Activated CD8-positive, alpha-beta memory T cell treated with anti-CD3 and anti-CD28 coated beads for 24 hours (primary cell): Measurements from ENCODE around the gene NPEPL1.
A peak's percentile ranks its signal among the peaks of the same experiment; 100 is the strongest.

Experiments used
- DNase-seq: peaks from one replicate; pipeline ENCODE4 v3.0.0-alpha.2; 2020

The NPEPL1 gene

DNA sequence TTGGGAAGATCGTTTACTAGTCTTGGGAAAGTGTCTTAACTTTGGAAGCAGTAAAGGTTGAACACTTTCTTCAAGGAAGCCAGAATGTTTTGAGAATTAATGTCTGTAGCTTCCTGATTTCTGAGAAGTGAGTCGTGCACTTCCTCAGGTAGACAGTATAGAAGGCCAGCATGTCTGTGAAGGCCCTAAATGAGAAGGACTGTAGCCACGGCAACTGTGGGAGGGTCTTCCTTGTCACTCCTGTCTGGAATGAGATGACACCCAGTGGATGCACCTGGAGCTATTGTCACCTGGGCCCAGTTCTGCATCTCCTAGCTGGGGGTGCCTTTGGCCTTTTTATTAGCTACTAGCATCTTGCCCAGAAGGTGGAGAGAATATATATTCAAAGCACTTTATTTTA, 32.8 kb upstream of the NPEPL1 start:
- no peak for DNase-seq

DNA sequence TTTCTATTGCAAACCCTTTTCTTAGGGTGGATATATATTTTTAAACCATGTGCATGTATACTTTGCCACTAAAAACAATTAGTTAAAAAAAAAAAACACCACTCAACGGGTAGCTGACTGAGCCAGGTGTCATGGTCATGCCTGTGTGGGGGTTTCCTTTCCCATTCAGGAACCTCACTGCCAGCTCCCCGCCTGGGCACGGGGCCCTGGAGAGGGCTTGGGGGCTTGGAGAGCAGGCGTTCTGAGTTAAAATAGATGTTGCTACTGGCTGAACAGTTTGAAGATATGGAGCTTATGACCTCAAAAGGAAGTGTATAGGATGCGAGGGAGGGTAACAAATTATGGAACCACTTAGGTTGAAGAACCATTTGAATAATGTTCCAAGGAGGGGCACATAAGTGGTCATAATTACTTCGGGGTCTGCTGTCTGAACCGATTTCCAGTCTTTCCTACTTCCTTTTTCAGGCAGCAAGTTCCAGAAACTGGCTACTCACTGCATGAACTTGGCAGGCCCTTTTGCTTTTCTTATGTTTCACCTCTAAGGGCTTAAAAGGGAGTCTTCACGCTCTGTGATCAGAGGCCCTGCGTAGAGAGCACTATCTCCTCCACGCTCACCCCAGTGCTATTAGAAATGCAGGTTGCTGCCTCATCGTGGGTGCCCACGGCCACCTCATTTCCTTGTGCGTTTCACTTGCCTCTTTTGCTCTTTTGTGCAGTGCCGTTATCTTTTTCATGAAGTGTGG, 31.6 kb upstream of the NPEPL1 start:
- peak; percentile 65 for DNase-seq

DNA sequence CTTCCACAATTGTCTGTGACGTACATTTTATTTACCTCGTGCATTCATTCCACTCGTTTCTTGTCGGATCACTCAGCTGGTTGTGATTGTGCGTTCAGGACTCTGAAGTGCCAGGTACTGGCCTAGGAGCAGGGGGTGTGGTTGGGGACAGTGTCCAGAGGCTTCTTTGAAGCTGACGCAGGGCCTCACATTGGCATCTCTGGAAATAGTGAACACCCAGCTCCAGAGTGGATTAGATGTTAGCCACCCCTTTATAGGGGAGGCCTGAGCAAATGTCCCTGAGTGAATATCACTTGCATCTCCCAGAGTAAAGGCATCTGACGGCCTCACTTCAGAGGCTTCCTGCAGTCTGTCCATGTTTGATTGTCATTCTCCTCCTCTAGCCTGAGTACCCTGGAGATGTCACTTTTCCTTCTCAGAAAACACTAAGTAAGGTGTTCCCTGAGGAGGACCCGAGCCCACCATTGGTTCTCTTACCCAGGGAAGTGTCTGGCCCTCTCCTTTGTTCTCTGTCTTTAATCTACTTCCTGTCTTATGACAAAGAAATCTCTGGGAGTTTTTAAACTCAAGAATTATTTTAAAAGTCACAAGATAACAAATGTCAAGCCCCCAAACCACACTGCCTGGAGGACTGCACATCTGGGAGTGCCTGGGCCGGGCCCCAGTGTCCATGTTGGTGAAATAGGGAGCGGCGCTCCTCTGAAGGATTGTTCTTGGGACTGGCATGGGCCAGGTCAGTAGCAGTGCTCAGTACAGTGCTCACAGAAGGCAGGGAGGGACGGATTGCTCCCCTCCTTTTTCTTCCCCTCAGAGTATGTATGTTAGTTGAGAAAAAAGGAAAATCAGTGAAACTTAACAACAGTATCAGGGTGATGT, 30.8 kb upstream of the NPEPL1 start:
- no peak for DNase-seq

DNA sequence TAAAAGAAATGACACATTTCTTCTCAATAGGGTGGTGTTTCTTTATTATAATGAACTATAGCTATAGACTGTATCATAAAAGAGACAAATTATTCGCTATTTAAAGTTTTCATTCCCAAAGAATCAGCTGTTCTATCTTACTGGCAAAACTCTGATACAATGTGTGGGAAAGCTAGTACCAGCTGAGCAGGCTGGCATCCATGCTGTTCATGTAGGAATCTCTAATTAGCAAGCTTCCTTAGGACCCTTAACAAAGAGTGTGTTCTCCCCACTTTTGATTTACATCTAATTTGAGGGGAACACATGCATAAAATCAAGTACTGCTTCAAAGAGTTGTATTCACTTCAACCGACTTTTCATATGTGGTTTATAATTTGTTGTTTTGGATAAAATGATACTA, 28.3 kb upstream of the NPEPL1 start:
- DNase-seq: no peak

DNA sequence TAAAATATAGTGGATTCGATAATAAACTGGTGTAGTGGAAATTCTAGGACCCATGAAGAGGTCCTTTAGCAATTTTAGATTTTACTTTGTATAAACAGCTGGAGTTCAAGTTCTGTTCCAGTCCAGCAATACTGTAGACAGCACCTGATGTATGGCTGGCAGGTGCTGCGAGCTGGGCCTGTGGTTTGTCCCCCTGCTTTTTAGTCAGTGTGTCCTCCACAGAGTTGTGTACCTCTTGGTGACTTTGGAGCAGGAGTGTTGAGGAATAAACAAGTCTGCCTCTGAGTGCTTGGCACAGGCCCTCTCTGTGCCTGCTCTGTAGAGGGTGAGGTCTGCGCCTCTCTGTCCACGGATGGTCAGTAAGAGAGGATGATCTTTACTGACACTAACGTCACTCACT, 27.7 kb upstream of the NPEPL1 start:
- no peak for DNase-seq

DNA sequence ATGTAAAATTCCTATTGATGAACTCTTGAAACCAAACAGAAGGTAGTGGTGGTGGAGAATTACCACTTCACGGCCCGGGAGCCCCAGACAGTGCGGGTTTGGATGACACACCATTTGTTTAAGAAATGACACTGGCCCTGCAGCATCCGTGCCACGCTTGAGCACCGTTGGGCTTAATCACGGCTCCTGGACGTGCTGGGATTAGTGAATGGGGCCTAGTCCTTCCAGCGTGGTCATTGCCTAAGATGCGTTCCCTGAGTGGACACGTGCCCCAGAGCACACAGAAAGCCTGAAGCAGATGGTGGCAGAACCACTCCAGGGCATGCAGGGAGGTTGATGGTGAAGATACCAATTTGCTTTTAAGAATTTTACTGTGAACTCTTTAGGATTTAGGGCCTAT, 27.0 kb upstream of the NPEPL1 start:
- DNase-seq: no peak

DNA sequence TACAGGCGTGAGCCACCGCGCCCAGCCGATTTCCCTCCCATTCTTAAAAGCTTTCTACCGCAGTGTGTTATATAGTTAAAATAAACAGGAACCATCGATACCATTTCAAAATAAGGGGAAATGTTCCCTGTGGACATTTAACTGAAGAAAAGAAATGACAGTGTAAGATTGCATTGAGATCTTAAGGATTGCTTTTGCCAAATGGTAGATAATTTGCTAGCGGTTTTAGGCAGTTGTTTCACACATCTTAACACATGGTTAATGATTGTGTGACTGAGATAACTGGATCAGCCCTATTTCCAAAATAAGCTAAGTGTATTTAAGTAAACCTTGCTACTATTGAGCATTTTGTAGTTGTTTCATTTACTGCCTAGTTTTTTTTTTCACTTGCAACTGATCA, 25.9 kb upstream of the NPEPL1 start:
- no peak for DNase-seq

DNA sequence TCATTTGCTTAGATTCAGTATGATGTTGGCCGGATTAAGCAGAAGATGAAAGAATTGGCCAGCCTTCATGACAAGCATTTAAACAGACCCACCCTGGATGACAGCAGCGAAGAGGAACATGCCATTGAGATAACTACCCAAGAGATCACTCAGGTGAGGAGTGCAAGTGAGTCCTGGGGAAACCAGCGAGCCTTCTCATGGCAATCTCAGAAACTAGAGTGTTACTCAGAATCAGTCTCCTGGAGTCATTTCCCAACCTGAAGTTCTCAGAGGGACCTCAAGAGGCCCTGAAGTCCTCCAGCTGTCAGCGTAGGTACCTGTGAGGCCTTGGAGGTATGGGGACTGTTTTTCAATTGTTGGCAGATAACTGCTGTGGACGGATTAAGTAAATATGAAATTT, 24.6 kb upstream of the NPEPL1 start:
- DNase-seq: no peak

DNA sequence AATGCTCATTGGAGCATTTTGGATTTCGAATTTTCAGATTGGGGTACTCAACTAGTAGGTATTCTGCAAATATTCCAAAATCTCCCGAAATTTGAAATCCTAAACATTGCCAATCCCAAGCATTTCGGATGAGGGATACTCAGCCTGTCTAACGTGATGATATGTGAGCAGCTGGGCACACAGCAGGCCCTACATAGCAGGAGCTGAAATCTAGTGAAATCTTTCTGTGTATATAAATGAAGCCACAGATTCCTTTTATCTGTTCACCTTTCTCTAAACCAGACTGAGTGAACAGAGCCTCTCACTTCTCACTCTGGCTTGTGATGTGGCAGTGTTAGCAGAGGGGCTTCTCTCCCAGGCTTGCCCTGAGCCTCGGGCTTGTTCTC, 23.7 kb upstream of the NPEPL1 start:
- DNase-seq: no peak

DNA sequence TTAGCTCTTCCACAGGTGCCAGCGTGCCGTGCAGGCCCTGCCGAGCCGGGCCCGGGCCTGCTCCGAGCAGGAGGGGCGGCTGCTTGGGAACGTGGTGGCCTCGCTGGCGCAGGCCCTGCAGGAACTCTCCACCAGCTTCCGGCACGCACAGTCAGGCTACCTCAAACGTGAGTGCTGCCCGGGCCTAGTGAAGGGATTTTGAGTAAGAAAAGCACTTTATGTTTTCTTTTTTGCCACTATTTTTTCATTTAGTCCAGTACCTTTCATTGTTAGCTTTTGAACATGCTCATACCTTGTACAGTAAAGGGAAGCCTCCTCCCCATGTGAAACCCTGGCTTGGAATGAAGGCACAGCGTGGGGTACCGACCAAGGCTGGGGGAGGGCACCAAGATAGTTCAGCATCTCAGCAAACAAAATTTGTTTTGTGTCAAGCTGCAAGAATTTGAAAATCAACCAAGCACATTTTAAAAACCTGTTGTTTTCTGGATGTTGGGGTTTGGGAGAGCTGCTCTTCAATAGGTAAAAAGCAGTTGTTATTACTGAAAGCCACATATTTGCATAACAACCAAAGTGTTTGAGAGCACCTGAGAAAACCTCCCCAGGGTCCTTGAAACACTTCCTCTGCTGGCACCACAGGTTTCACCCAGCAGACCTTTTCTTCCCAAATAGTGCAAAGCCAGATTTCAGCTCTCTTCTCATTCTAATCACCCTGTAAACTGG, 23.2 kb upstream of the NPEPL1 start:
- DNase-seq: no peak

DNA sequence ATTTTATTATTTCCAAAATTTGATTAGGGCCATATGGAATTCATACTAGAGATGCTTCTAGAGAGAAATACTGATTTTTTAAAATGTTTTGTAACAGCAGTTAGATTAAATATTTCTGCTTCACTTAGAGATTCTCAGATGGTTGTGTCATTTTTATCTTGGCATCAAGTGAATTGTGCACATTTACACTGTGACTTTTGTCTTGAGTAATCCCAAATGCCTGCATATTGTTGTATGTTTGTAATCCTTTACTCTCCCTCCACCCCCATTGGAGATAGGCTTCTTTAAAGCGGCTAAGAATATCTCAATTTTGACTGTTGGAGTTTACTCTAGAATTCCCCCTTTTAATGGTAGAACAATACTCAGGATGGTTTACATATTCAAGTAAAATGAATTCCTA, 22.5 kb upstream of the NPEPL1 start:
- DNase-seq: no peak

DNA sequence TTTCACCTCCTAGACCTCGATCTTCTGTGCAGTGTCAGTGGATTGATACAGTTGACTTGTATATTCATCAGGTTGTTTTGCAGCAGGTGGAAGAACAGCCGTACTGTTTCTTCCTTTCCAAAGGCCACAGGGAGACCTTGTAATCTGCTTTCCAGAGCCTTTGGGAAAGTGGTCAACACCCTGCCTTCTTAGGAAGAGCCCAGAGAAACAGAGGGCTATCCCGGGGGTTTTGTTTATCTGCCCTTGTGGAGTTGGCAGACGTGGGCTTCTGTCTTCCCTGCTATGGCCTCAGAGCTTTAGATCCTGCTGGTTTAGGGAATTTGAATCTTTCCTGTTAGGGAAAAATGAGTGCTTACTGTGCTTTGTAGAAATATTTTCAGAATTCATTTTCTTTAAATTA, 21.9 kb upstream of the NPEPL1 start:
- DNase-seq: no peak

DNA sequence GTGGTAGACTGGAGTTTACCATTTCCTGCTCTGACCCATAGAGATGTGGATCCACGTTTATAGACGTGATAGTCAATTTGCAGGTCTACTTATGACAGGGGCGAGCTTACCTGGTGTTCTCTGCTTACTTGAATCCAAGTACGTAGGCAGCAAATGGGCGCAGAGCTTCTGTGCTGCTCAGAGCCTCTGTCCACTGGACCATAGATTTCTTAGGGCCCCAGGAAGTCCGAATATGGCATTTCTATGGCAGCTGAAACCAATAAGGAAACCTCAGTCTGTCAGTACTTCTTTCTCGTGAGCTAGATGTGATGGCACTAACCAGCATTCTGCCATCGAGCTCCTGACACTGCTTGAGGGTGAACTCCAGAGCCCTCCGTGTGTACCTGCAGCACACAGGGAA, 19.5 kb upstream of the NPEPL1 start:
- DNase-seq: no peak

DNA sequence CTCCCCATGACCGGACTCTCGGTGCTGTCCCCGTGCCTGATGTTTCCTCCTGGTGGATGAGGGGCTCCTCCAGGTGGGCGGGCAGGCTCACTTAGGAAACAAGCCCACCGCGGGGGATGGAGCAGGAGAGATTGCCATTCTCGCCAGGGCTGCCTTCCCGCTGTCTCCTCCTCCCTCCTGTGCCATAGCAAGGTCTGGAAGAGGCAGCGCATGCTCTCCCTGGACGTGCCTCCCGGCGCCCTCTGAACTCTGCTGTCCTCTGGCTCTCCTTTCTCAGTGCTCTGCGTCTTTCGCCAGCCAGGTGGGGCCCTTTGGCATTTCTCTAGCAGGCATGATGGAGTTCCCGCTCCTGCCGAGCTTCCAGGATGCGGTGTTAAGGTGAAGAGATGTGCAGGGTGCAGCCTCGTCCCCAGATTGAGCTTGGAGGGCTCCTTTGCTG, 17.4 kb upstream of the NPEPL1 start:
- no peak for DNase-seq

DNA sequence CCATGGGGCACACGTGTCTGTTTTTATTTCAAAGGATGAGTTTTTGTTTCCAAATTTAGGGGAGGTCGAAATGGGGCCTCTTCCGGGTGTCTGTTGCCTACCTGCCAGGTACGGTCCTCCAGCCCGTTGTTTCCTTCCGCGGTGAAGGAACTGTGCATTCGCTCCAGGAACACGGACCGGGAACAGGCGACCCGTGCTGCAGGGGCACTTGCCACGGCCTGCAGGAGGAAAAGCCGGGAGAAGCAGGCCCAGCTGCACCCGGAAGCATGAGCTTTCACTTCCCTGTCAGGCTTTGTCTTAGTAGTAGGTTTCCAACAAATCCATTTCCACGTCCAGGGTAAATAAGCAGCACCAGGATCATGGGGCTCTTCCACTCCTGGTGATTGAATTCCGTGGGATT, 17.0 kb upstream of the NPEPL1 start:
- DNase-seq: no peak

DNA sequence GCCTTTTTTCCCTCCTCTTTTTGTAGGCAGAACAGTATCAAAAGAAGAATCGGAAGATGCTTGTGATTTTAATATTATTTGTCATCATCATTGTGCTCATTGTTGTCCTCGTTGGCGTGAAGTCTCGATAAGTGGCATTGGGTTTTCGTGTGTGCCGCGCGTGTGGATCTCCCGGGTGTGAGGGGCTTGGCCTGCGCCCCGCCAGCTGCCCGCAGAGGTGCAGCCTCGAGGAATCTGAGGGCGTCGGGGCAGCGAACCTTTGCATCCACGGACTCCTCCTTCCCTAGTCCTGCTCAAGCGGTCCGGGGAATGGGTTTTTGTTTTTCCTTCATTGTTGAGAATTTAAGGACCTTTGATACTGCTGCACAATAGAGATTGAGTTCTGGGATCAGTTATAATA, 16.4 kb upstream of the NPEPL1 start:
- no peak for DNase-seq

DNA sequence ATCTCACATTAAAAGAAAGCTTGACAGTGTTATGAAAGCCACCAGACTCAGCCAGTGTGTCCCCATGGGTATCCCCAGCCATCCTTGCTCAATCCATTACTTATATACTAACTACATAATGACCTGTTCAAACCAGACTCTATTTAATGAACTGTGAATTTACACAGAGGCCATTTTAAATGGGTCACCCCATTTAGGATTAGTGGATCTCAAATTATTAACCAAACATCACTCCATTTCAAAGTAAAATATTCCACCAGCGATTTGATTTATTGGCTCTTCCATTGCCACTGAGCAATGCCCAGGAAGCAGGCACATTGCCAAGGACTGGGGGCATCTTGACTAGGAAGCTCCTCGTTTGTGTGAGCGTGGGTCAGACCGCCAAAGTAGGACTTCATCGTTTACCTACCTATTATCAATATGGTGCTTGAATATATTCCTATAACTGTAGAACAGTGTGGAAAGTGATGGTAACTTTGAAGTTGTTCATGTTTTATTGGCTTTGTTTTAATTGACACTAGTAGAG, 15.5 kb upstream of the NPEPL1 start:
- DNase-seq: no peak

DNA sequence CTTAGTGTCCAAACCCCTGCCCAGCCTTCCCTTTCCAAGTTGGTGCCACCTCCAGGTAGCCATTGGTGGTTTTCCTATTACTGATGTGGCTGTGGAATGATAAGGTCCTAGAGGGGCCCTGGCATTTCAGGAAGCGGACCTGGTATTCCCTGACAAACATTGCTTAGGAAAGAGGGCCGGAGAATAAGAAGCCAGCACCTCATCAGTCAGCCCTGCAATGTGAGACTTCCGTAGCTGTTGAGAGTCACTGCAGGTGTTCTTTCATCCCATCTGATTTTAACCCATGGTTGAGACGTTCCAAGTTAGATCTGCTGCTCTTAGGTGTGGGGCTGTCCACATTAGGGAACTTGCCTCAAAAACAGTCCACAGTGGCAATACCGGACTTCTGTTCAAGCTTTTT, 14.8 kb upstream of the NPEPL1 start:
- DNase-seq: no peak

DNA sequence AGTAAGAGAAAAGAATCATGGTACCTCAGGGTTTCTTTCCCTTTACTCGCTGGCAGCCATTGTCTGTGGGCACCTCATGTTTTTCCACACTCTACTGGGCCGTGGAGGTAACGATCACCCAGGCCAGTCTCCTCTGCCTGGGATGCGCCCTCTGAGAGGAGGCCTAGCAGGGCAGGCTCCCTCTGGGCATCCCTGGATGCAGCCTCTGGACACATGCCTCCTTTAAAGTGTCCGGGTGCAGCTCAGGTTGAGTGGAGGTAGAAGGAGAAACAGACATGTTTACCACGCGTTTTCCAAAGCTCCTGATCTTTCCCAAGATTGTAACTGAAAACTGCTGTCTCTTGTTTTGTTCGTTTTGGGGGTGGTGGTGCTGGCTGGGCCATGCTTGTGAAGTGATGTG, 13.8 kb upstream of the NPEPL1 start:
- DNase-seq: no peak

DNA sequence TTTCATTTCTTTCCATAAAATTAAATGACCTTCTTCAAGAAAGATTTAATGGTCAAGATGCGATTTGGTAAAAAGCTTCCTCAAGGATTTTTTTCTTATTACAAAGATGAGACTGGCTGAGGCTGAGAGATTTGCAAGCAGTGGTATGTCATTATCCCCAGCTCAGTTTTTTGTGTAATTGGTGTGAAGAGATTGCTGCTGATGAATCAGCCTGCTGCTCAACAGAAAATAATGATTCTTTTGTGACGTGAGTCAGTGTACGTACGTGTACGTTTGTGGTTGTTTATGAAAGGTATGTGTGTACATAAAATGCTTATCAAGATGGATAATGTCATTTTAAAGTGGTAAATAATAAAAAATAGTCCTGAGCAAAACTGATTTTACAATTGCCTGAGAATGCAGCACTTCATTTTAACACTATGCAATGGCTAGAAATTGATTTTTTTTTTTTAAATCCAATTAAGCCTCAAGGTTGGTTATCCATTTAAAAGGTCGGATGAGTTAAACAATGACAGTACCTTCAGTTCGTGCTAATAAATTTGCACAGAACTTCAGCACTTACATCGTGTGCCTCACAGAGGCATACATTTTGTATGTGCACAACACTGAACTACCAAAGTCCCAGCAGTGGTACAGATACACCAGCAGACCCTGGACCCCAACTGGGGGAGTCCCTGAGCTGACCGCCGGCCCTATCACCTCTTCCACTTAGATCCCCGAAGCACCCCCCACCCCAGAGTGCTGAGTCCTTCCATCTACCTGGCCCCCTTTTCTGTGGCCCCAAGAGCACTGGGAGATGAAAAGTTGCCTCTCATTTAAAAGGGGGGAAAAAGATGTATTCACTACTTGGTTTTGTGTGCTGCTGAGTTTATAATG, 9.7 kb upstream of the NPEPL1 start:
- no peak for DNase-seq

DNA sequence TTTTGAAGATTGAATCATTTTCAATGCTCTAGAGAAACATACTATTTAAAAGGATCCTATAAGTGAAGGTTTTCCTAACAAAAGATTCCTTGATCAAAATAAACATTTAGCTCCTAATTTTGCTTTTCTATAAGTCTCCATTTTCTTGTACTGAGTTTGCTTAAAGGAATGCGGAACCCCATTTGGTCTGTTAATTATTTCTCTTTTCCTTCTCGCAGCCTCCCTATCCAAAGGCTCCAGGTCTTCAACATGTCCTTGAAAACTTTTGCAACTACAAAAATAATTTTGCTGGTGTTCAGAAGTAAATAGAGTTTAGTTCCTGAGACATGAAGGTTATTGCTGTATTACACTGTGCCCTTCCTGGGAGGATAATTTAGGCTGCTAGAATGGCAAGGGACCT, 8.3 kb upstream of the NPEPL1 start:
- no peak for DNase-seq

DNA sequence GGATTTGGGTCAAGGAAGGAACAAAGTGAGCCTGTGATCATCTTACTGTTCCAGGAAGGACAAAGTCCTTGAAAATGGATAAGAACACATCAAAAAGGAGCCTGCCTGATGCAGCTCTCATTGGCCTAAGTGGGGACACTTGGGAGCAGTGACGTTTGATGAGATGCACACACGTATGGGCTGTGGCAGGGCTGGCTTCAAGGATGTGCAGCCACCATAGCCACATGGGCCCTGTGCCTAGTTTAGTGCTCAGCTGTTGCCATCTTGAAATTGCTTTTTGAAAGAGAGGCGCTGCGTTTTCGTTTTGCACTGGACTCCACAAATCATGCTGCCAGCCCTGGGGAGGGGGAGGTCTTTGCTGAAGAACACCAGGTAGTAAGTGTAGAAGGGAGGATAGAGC, 6.6 kb upstream of the NPEPL1 start:
- DNase-seq: no peak

DNA sequence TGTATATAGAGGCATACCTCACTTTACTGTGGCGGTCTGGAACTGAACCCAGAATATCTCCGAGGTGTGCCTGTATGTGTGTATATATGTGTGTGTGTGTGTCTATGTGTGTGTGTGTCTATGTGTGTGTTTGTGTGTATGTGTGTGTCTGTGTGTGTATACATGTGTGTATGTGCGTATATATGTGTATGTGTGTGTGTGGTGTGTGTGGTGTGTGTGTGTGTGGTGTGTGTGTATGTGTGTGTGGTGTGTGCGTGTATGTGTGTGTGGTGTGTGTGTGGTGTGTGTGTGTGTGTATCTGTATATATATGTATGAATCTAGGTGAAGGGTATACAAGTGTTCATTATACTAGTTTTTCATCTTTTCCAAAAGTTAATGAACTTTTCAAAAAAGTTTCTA, 4.2 kb upstream of the NPEPL1 start:
- no peak for DNase-seq
